Psoas muscle (tissue), 8 donors: ENCODE results near the gene ELK4. TPM values are rescaled to one million over a fixed set of nuclear protein-coding genes. Genes with fewer than 3 reads are reported as not detected.

Experiments used
- ATAC-seq, 4 donors: fragments of 200-7000 bp; cut with Tn5 transposase; one replicate each; pipeline ENCODE4 v1.9.1; 2020; ENCODE audit warnings: moderate library complexity in 3 of 4, mild to moderate bottlenecking in 2 of 4
- DNase-seq, 2 donors: peaks; one replicate each; pipeline ENCODE4 v3.0.0-alpha.2; 2020
- H3K27ac ChIP-seq: fragments of 200-600 bp; one replicate; pipeline ENCODE4 v1.8.0; 2022
- H3K27me3 ChIP-seq, 3 donors: fragments of 200-600 bp in 1 of 3; one replicate each; pipeline versions ENCODE4 v1.6.1 to v1.8.0; 2013 to 2022; ENCODE audit warnings: low read length in 2 of 3, mild to moderate bottlenecking in 2 of 3, moderate library complexity in 1 of 3; ENCODE audit not compliant: insufficient read depth in 3 of 3
- H3K36me3 ChIP-seq, 2 donors: fragments of 200-600 bp in 1 of 2; one replicate each; pipeline versions ENCODE4 v1.6.1 to v1.8.0; 2013 to 2022; ENCODE audit warnings: low read depth in 1 of 2, mild to moderate bottlenecking in 1 of 2, moderate library complexity in 1 of 2; ENCODE audit not compliant: insufficient read depth in 1 of 2
- H3K4me1 ChIP-seq: fragments of 200-600 bp; one replicate; pipeline ENCODE4 v1.8.0; 2022
- H3K4me3 ChIP-seq: fragments of 200-600 bp; one replicate; pipeline ENCODE4 v1.8.0; 2022; ENCODE audit warnings: mild to moderate bottlenecking
- H3K9me3 ChIP-seq: fragments of 200-600 bp; one replicate; pipeline ENCODE4 v1.8.0; 2022
- WGBS, 3 donors: extraction: QIAGEN DNeasy Blood & Tissue Kit; methylation state at CpG; one replicate each; pipeline versions ENCODE4 v1.1.6 to v1.1.7; 2013; 5-methylcytosine and 5-hydroxymethylcytosine counted together
- intact Hi-C, 2 donors: fragments of 100-400 bp; cut with DNase I; formaldehyde crosslinking; loops; one replicate each; pipeline versions ENCODE4 v1.11.0 to v1.14.2; 2022
- polyA plus RNA-seq, 3 donors: library from polyadenylated mRNA; stranded (reverse); fragments of 200-250 nt; gene quantifications; one replicate each; pipeline ENCODE4 v1.2.3, GENCODE V29; 2013
- total RNA-seq, 4 donors: library from RNA; stranded (reverse); fragmentation: NEBNext Ultra II Directional in 2 of 4; extraction: Animal tissue kit (Norgen Biotek cat#: 25700) in 2 of 4; gene quantifications; one replicate each; pipeline versions ENCODE4 v1.2.1 to v1.2.4, GENCODE V29; 2021 to 2023
- TF ChIP-seq, protein P1 (sequence below): fragments of 200-600 bp; IDR thresholded peaks from one replicate; pipeline ENCODE4 v1.8.0; 2022; ENCODE audit warnings: antibody characterized with exemption
- donor health status: healthy with polysubstance abuse.
- donor health status: DM: no; HTN: no; CAD: no; lungs with moderate emphysema.
- donor health status: Bipolar disorder and iron deficiency.
- donor health status: healthy.
- donor health status: DM: yes; HTN: yes; CAD: no.
- donor health status: DM: no; HTN: no; CAD: no.
- donor health status: DM: no; HTN: no; CAD: no.
- donor health status: DM: yes; HTN: yes; CAD: no.

ELK4 gene
- total and polyA plus RNA-seq, 7 donors, result 5.5 to 67.8 (median 34.4) TPM

DNA sequence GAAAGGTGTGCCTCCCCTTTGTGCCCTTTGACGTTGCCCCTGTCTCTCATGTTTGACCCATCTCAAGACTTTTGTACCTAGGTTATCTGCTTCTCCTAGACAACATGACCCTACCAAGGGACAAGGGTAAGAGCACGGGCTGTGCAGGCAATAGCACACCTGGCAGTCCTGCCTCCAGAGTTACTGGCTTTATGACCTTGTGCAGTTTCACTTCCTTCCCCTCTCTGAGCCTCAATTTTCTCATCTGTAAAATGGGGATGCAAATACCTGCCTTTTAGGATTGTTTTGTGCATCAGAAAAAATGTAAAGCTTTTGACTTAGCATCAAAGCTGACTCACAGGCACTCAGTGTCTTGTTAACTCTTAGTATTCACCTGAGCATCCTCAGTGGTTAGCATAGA lies 36.4 kb downstream of the ELK4 start:
- 72 to 79% (median 74%) methylated on average over 2 of the region's 2 CpGs for WGBS, 3 donors
- TF ChIP-seq, protein P1, sequence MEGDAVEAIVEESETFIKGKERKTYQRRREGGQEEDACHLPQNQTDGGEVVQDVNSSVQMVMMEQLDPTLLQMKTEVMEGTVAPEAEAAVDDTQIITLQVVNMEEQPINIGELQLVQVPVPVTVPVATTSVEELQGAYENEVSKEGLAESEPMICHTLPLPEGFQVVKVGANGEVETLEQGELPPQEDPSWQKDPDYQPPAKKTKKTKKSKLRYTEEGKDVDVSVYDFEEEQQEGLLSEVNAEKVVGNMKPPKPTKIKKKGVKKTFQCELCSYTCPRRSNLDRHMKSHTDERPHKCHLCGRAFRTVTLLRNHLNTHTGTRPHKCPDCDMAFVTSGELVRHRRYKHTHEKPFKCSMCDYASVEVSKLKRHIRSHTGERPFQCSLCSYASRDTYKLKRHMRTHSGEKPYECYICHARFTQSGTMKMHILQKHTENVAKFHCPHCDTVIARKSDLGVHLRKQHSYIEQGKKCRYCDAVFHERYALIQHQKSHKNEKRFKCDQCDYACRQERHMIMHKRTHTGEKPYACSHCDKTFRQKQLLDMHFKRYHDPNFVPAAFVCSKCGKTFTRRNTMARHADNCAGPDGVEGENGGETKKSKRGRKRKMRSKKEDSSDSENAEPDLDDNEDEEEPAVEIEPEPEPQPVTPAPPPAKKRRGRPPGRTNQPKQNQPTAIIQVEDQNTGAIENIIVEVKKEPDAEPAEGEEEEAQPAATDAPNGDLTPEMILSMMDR, result no peak

DNA sequence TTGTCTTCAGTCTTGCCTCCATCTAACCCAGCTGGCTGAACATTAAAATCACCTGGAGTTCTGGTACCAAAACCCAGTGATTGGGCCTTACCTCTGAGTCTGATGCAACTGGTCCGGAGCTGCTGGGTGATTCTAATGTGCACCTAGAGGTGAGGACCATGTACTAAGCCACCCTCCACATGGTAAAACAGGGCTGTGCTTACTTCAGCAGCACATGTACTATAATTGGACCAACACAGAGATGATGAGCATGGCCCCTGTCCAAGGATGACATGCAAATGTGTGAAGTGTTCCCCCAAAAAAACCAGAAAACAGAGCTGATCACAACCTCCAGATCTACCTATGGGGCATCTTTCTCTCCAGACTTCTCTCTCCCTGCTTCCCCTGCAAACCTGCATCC lies 37.0 kb downstream of the ELK4 start:
- H3K27me3 ChIP-seq, result no peaks in the 10 kb centered on the region
- intact Hi-C loops, result loop anchor here (5.0 to 10.0 kb wide), 2 partner anchors 37 to 380 kb away; partner anchors contain the start of gene ELK4 (in 2 of the 2)

More for the DNA sequence above, 36.4 kb downstream of the ELK4 start:
- intact Hi-C loops, result loop anchor here in 1 of 2 donors (10.0 kb wide), 1 partner anchor 379 kb away; no protein-coding TSS in a partner anchor
- H3K27me3 ChIP-seq, result no peaks in the 10 kb centered on the region
- ATAC-seq (no peak), DNase-seq (no peak)
- no peaks in the 10 kb centered on the region for H3K9me3 ChIP-seq
- H3K36me3 ChIP-seq, result peaks cover 0 to 4% of the 10 kb centered on the region in 2 donors
- H3K27ac ChIP-seq, result no peak overlapping the region
- no peak overlapping the region for H3K4me3 ChIP-seq
- peaks cover 8% of the 10 kb centered on the region for H3K4me1 ChIP-seq

DNA sequence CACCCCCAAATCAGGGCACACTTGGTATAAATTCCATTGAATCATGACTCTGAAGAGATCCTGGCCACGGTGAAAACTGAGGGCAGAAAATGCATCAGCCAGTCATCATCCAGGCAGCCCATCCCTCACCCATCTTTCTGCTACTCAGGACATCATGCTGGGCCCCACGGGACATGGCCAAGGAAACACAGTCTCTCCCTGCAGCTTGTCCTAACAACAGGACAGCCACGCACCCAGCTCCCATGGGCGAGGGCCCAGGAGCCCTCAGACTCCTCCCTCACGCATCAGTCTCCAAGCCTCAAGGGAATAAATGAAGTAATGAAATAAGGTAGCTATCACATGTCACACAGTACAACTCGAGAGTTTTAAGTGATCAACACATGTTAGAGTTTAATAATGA lies 37.8 kb downstream of the ELK4 start:
- ATAC-seq, result no peak
- Histone ChIP-seq H3K4me1 (peaks cover 5% of the 10 kb centered on the region), H3K27me3 (no peaks in the 10 kb centered on the region), H3K27ac (no peak overlapping the region), H3K4me3 (no peak overlapping the region), H3K36me3 (no peaks in the 10 kb centered on the region), H3K9me3 (no peaks in the 10 kb centered on the region)
- DNase-seq, result no peak
- WGBS, 3 donors, result 45 to 58% (median 48%) methylated on average over 6 of the region's 6 CpGs
- intact Hi-C loops, result loop anchor here (5.0 to 10.0 kb wide), 2 partner anchors 38 to 381 kb away; partner anchors contain the start of gene ELK4 (in 2 of the 2)
- TF ChIP-seq, protein P1, result no peak

More for the DNA sequence above, 37.0 kb downstream of the ELK4 start:
- no peak overlapping the region for H3K27ac ChIP-seq
- ATAC-seq (no peak), DNase-seq (no peak)
- TF ChIP-seq, protein P1, result no peak
- no peak overlapping the region for H3K4me3 ChIP-seq
- H3K36me3 ChIP-seq, result no peaks in the 10 kb centered on the region
- 90 to 96% (median 95%) methylated on average over 1 of the region's 1 CpG for WGBS, 3 donors
- H3K4me1 ChIP-seq, result peaks cover 8% of the 10 kb centered on the region
- no peaks in the 10 kb centered on the region for H3K9me3 ChIP-seq

DNA sequence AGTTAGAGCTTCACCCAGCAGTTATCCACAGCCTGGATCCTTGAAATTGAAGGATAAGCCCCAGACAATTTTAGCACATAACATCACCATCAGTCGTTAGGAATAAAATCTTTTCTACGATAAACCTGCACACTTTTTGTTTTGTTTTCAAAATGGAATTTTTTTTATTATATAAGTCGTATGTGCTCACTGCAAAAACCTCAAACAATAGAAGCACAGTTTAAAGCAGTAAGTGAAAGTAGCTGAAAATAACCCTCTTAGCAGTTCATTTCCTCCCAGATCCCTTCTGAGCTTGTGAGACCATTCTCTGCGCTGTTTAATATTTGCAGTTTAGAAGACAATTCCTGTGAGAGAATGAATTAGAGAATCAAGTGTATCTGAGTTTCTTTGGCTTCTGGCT lies 38.3 kb downstream of the ELK4 start:
- H3K27ac ChIP-seq, result no peak overlapping the region
- ATAC-seq, result no peak
- no peak for DNase-seq
- no peak overlapping the region for H3K4me3 ChIP-seq
- peaks cover under 1% of the 10 kb centered on the region for H3K4me1 ChIP-seq
- H3K9me3 ChIP-seq, result no peaks in the 10 kb centered on the region
- whole genome bisulfite sequencing, 3 donors, result 53 to 61% (median 56%) methylated on average over 4 of the region's 4 CpGs
- intact Hi-C loops, result loop anchor here (5.0 to 10.0 kb wide), 2 partner anchors 39 to 381 kb away; partner anchors contain the start of gene ELK4 (in 2 of the 2)
- TF ChIP-seq, protein P1, result no peak
- no peaks in the 10 kb centered on the region for H3K27me3 ChIP-seq
- no peaks in the 10 kb centered on the region for H3K36me3 ChIP-seq
